CD4-positive, alpha-beta T cell treated with Interleukin-17A for 4 hours (primary cell): ENCODE data around the gene DPM3.
A peak's percentile ranks its signal among the peaks of the same experiment; 100 is the strongest.
"Not testable (repeated sequence)": the region's sequence is repeated elsewhere in the genome, so short reads cannot be mapped to it uniquely, and the experiment has no call there.

Experiments
- DNase-seq: peaks from one replicate; pipeline ENCODE4 v3.0.0-alpha.2; 2020; ENCODE audit warnings: mixed read lengths

Gene DPM3

DNA sequence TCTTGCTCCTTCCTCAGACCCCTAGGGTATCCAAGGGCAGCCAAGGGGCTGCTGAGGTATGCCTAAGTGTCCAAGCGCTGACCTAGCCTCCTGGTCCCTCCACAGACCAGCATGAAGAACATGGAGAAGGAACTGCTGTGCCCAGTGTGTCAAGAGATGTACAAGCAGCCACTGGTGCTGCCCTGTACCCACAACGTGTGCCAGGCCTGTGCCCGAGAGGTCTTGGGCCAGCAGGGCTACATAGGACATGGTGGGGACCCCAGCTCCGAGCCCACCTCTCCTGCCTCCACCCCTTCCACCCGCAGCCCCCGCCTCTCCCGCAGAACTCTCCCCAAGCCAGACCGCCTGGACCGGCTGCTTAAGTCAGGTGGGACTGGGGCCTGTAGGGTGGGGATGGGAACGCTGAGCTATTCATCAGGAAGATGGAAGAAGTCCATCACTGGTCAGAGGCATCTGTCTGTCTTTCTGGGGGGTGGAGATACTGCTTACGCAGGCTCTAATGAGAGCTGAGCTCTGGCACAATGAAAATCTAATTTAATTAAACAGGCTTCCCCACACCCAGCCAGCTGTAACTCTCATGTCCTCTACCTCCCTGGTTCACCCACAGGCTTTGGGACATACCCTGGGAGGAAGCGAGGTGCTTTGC, 35.1 kb upstream of the DPM3 start:
- DNase-seq, result no peak

DNA sequence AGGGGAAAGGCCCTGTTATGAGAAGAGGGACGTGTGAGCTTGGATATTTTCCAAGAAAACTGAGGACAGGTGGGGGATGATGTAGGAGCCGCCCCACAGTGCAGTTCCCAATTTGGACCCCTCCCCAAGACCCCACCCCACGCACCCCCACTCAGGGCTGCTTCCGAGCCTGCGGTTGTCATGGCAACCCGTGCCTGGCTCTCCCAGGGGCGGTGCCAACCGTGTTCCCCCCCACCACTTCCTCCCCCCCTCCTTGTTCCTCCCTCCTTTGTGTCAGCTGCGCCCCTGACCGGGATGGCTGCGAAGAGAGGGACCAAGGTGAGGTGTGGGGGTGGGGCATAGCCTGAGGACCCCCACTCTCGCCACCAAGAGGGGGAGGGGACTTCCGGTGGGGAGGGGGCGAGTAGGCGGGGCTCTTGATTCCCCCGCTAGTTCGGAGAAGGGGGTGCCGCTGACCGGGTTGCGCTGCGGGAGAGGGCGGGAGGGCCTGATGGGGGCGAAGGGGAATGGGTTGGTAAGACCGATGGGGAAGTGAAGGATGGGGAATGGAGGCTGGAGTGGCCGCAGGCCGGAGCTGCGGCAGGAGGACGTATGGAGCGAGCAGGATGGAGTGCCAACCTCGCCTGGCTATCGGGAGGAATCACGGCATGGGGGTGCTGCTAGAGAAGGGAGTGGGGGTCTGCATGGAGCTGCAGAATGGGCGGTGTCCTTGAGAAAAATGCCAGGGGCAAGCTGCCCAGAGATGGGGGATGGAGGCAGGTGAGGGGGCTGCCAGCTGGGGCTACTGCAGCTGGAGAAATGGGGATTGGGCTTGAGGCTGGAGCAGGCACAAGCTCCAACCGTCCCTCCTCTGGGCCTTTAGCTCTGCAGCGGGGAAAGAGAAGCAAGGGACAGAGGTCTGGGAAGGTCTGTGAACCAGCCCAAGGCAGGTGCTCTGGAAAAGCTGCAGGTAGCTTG, 34.3 kb upstream of the DPM3 start:
- peak; percentile 80 for DNase-seq

DNA sequence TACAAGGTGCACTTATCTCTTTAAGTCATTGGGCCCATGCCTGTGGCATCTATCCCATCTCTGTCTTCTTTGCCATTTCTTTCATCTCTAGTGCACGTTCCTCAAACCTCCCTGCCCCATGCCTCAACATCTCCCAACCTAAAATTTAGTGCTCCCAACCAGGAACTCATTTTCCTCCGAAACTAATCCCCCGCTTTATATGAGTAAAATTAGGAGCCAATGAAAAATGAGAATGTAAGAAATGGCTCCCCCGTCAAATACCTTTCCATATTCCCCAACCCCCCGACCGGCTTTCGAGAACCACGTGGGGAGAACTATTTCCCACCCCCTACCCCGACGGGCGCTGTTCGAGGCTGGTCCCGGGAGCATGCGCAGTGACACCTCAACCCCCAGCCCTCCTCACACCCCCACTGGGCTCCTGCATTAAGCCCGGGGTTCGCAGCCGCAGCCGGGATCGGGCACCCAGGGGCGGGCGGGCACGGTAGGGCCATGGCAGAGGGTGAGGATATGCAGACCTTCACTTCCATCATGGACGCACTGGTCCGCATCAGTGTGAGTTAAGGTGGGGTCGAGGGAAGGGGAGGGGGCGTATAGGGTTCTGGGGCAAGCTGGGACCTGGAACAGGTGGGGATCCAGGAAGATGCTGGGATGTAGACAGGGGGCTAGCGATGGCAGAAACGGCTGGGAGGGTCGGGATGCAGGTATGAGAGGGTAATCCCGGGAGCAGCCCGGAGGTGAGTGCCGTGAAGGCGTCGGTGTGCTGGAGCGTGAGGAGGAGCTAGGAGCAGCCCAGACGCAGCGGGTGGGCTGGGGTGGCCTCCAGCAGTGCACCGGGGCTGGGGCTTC, 33.4 kb upstream of the DPM3 start, which contains the start of gene TRIM46:
TRIM46 (plus strand) TSS at position 372 of the 846 bp plus-strand sequence; CDS start at position 490, 118 bp downstream.
- peak; percentile 80 for DNase-seq

DNA sequence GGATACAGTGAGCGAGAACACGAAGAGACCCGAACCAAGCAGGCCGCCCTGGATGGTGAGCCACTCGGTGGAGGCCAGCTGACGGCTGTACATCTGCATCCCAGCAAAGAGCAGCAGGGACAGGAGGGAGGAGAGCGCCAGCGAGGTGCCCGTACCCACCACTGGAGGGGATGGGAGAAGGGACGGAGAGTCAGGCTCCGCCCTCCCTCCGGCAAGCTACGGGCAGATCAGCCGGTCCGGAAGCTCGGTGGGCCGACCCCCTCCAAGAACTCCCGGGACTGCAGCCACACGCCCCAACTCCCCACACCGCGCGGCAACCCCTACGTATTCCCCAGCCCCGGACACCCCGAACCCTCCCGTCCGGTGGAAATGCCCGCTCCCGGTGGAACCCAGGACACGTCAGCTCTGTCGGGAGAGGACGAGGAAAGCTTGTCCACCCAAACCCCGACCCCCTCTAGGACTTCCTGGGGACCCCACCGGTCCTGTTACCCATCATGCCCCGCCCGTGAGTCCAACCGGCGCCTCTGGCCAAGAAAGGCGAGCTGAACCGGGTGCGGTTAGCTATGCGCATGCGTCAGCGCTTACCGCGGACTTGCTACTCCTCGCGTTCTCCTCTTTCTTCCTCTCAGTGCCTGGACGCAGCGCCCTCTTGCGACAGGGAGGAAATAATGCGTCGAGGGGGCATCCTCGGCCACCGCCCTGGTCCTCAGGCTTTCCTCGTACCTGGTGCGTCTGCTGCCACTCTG, 32.6 kb upstream of the DPM3 start, which contains the start of gene KRTCAP2:
KRTCAP2 (minus strand) TSS at position 573 of the 746 bp plus-strand sequence; CDS start at position 493, 80 bp downstream.
- peak; percentile 95 for DNase-seq

DNA sequence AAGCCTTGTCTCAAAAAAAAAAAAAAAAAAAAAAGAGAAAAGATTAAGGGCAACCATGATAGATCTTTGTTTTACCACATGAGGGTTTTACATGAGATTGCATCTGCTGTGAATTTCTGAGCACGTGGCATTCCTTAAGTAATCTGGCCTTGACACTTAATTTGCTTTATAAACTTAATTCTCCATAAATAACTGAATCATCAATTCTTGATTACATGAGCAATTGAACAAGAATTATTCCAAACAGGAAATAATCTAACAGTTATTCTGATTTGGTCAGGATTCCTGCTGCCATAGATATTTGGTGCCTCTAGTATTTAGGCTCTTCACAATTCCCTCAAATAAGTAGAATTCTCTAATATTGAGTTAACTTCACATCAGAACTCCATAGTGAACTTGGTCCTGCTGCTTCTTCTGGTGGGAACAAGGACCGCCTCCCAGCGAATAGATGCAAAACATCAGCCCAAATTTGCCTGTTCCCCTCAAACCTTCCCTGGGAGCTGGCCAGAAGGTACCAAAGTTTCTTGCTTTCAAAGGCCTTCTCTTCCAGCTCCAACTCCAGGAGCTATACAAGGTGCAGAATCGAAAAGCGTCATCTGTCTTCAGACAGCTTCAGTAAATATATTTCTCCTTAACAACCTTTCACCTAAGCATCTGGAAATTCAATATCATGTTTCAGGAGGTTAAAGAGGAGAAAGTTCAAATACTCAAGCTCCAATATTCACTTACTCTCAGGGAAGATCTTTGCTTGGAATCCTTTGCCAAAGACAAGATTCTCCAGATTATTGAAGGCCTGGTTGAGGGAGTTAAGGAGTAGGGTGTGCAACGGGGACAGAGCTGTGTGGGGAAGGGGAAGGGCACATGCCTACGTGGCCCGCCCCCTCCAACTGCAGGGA, 31.8 kb upstream of the DPM3 start:
- peak; percentile 50 for DNase-seq

DNA sequence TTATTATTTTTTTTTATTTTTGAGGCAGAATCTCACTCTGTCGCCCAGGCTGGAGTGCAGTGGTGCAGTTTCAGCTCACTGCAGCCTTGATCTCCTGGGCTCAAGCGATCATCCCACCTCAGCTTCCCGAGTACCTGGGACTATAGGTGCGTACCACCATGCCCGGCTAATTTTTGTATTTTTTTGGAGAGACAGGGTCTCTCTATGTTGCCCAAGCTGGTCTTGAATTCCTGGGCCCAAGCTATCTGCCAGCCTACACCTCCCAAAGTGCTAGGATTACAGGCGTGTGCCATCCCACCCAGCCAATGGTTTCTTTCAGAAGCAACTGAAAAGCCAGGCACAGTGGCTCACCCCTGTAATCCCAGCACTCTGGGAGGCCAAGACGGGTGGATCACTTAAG, 30.5 kb upstream of the DPM3 start:
- DNase-seq, result no peak

DNA sequence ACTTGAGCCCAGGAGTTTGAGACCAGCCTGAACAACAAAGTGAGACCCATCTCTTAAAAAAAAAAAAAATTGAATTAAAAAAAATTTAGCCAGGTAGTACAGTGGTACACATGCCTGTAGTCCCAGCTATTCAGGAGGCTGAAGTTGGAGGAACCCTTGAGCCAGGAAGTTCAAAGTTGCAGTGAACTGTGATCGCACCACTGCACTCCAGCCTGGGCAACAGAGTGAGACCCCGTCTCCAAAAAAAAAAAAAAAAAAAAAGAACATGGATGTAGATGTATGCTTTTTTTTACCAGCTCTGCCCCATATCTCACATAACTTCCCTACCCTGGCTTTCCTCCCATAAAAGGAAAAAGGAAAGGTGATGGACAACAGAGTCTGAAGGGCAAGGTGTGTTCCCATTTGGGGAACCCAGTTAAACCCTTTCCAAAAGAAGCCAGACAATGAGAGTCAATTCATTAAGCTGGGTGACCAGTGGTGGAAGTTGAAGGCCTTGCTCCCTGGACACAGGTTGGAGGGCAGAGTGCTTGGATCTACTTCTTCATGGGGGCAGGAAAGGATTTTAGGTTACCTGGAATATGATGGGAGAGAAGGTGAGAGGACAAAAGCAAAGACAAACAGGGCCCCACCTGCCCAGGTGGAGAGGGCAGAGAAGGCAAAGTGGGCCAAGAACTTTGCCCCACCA, 29.9 kb upstream of the DPM3 start:
- DNase-seq, result no peak

DNA sequence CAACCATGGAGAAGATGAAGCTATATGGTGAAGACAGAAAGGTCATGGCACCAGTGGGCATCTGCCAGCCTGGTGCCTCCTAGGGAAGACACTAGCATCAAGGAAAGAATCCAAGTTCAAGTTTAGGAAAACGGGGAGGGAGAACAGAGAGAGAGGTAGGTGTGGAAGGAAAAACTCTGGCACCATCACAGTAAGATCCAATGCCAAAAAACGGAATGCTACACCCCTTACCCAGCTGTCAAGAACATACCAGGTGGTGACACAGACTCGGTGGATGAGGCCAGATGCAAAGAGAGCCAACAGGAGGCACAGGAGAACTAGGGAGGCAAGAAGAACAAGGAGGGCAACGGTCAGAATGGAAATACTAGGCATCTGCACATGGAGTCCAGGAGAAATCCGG, 29.2 kb upstream of the DPM3 start:
- DNase-seq, result no peak

DNA sequence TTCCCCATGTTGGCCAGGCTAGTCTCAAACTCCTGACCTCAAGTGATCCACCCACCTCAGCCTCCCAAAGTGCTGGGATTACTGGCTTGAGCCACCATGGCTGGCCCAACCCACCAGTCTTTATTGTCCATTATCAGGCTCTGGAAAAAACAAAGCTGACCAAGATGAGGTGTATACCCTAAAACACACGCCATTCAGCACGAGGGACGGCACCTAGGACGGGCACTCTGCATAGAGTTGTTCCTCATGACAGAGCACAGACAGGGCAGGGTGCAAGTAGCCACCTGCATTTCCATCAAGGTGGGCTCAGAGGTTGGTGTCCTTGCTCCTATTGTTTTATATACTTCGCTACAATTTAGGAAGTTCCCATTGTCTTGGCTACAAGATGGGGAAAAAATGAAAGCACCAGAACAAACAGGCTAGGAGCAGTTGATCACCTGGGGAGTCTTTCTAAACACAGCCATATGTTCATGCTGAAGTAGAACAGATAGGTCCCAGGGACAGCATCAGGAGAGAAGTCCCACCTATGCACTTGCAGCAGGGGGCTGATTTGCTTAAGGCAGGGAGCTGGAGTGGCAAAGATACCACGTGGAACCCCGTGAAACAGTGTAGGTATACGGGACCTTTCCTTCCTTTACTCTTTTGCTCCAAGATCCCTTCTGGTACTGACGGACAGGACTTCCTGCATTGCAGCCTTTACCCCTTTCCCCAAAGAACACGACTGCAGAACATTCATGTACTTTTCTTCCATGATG, 28.3 kb upstream of the DPM3 start:
- DNase-seq, result no peak

DNA sequence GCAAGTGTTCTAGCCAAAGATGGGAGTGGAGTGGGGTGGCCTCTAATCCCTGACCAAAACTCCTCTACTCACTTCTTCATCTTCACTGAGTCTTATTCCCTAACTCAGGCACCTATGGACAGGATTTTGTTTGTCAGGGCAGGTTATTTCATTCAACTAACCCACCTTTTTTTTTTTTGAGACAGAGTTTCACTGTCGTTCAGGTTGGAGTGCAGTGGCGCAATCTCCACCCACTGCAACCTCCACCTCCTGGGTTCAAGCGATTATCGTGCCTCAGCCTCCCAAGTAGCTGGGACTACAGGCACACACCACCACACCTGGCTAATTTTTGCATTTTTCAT, 27.7 kb upstream of the DPM3 start:
- not testable (repeated sequence) for DNase-seq

DNA sequence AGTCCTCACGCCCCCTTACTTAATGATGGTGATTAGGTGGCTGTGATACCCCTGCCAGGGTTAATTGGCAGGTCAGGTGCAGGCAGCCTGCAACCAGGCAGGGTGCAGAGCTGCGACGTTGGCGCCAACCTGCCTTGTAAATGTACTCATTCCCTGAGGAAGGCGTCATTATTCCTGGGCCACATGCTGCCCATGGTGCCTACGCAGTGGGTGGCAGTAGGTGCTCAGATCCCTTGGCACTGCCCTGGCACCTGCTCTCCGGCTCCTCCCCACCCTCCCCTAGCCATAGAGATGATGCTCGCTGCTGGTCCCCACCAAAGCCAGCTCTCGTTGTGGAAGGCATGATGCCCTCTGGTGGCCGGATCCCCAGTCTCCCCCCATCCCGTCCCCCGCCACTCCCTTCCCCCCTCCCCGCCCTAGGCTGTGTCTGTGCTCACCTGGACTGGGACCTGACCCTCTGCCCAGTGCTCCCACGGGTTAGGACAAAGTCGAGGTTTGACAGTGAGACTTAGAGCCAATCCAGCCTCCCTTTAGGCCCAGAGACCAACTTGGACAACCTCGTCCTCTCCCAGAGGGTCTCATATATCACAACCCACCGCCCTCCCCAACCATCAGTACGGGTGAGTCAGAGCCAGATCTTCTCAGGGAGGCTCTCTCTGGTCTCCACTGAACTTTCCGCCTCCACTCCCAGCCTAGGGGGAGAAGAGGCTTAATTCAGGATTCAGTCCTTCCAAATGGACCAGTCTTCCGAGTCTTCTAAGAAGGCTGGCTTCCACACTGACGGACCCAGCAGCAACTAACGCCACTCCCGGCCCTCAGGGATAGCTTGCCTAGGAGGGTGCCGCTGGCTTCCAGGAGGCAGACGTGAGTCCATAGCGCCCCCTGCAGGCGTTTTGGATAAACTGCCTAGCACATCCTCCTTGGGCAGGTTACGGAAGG, 27.1 kb upstream of the DPM3 start:
- DNase-seq, result peak; percentile 93

DNA sequence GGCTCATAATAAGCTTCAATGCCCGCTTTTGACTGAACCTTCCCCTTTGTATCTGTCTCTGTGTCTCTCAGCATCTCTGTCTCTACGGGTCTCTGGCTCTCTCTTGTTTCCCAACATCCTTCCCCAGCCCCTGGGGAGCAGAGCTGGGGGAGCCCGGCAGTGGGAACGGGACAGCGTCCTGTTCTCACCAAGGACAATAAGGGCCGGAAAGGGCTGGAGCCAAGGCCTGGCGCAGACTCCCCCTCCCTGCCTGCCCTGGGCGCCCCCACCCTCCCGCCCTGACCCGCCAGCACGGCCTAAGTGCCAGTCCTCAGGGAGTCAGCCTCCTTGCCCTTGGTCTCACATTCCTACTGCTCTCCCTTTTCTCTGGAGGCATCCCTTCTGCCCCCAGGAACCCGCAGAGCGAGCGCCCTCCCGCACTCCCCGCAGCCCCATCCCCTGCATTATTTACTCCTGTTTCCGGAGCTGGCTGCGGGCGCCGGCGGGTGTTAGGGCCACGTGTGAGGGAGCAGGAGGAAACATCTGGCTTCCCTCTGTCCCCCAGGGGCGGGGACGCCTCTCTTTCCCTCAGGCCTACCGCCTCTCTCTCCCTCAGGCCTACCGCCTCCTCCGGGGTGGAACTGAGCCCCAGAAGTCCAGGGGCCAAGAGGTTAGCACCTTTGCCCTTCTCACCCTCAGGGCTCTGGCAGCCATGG, 26.3 kb upstream of the DPM3 start:
- DNase-seq, result no peak

DNA sequence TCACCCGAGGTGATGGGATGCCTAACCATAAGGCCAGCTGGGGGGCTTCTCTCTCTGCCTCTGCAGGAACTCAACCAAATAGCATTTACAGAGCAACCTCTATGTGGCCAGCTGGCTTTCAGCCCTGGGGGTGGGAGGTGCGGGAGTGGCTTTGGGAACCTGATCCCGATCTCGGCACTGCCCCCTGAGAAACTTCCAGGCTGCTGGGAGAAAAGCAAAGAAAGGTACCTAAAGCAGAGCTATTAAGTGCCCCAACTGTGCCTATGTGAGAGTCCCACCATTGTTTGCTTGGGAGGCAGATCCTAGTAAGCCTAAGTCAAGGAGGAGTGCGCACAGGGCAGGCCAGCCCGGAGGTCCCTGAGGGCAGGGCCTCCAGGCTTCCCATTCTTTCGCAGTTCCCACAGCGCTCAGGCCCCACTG, 25.7 kb upstream of the DPM3 start:
- no peak for DNase-seq

DNA sequence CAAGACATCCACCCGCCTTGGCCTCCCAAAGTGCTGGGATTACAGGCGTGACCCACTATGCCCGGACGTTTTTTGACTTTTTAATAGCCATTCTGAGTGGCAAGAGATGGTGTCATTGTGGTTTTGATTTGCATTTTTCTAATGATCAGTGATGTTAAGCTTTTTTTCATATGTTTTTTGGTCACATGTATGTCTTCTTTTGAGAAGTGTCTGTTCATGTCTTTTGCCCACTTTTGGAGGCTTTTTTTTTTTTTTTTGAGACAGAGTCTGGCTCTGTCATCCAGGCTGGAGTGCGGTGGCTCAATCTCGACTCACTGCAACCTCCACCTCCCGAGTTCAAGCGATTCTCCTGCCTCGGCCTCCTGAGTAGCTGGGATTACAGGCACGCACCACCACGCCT, 24.3 kb upstream of the DPM3 start:
- not testable (repeated sequence) for DNase-seq

DNA sequence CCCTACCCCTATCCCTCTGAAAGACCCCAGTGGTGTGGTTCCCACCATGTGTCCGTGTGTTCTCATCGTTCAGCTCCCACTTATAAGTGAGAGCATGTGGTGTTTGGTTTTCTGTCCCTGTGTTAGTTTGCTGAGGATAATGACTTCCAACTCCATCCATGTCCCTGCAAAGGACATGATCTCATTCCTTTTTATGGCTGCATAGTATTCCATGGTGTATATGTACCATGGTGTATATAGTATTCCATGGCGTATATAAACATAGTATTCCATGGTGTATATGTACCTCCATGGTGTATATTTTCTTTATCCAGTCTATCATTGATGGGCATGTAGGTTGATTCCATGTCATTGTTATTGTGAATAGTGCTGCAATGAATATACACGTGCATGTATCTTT, 23.5 kb upstream of the DPM3 start:
- not testable (repeated sequence) for DNase-seq

DNA sequence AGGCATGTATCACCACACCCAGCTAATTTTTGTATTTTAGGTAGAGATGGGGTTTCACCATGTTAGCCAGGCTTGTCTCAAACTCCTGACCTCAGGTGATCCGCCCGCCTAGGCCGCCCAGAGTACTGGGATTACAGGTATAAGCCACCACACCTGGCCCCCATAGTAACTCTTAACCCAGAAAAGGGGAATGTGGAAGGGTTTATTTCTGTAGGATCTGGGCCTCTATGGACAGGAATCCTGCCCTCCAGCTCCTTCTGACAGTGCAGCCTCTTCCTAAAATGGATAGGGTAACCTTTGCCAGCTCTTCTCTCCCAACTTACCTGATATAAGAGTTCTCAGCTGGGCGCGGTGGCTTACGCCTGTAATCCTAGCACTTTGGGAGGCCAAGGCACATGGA, 22.3 kb upstream of the DPM3 start:
- not testable (repeated sequence) for DNase-seq

DNA sequence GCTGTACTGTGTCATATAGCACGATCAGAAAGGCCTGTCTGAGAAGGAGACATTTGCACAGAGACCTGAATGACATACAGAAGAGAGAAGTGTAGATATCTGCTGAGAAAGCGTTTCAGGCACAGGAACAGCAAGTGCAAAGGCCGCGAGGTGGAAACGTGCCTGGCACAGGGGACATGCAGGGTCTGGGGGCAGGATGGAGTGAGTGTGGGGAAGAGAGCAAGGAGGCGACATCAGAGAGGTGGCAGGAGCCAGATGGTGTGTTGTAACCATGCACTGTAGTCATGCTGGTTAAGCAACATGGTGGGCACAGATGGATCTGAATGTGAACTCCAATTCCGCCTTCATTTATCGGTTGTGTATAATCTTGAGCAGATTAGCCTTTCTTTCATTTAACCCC, 19.8 kb upstream of the DPM3 start:
- DNase-seq, result no peak

DNA sequence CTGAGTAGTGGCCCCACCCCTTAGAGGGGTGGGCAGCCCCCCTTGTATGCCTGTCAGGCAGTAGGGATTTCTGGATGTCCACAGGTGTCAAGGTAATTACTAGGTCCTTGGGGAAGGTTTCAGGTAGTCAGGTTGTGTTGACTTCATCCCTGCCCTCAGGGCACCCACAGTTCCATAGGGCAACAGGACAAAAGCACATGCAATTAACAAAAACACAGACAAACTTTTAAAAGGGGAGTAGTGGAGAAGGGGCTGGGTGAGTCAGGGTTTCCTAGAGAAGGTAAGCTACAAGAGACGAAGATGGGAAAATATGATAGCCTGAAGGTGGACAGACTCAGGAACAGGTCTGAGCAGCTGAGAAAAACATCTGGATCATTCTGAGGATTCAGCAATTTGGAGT, 18.7 kb upstream of the DPM3 start:
- no peak for DNase-seq
